NK-92 (cell line): ENCODE results near the gene GSE1.

ENCODE experiments used
- DNase-seq: peaks from one replicate; lab custom pipeline; 2025; ENCODE audit not compliant: unreplicated experiment; lab: John Stamatoyannopoulos, UW

The GSE1 gene

DNA sequence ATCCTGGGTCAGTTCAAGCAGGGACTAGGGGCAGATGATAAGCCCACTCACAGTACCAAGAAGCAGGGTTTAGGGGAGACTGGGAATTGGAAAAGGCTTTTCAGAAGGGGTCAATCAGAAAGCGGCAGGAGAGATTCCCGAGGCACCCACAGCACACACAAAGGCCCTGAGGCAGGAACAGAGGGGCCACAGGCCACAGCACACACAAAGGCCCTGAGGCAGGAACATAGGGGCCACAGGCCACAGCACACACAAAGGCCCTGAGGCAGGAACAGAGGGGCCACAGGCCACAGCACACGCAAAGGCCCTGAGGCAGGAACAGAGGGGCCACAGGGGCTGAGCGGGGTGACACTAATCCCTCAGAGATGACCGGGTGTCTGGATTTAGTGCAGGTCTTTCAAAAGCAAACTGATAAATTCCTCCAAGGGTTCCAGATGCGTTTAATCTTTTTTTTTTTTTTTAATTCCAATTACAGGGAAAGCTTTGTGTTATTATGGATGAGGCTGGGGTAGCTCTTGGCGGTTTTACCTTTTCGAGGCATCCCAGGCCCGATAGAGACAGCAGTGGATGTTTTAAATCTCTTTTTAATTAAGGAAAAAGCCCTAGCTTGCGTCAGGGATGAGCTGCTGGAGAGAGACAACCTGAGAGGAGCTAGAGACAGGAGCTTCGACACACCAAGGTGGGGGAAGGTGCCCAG is 106.6 kb downstream of the GSE1 start:
- DNase-seq: no peak

DNA sequence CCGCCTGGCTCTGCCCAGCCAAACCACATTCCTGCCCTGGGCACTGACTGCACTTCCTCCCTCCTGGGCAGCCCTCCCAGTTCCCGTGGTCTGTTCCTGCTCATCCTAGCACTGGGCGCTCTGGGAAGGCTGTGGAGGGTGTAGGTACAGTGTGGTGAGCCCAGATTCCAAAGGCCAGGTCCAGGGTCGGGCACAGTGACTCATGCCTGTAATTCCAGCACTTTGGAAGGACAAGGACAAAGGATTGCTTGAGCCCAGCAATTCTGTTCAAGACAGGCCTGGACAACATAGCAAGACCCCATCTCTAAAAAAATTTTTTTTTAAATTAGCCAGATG is 107.1 kb downstream of the GSE1 start:
- DNase-seq: no peak

DNA sequence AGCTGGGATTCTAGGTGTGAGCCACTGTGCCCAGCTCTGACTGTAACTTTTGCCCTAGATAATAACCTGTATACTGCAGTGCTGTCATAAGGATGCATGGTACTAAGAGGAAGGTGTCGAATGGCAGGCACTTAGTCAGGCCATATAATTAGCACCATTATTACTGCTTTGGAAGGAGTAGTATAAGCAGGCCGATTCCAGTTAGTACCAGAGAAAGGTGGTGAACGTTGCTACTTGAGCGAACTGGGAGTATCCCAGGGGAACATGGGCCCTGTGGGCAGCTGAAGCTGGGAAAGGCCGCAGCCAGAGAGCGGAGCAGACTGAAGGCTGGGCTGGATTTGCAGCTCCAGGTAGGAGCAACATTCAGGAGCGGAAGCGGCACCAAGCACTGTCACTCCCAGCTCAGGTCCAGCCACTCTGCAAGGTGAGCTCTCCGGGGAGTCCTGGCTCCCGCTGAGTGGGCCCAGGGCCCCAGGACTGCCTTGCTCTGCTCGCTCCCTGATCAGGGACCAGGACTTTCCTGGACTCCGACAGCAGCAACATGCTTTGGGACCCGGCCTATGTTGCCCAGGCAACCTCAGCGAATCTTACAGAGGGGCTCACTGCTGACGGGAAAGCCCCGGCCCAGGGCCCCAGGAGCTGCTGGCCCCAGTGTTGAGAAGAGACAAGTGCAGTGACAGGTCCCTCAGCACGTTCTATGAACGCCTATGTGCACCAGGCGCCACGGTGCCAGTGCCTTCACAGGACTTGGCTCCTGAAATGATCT is 109.2 kb downstream of the GSE1 start:
- DNase-seq: no peak

DNA sequence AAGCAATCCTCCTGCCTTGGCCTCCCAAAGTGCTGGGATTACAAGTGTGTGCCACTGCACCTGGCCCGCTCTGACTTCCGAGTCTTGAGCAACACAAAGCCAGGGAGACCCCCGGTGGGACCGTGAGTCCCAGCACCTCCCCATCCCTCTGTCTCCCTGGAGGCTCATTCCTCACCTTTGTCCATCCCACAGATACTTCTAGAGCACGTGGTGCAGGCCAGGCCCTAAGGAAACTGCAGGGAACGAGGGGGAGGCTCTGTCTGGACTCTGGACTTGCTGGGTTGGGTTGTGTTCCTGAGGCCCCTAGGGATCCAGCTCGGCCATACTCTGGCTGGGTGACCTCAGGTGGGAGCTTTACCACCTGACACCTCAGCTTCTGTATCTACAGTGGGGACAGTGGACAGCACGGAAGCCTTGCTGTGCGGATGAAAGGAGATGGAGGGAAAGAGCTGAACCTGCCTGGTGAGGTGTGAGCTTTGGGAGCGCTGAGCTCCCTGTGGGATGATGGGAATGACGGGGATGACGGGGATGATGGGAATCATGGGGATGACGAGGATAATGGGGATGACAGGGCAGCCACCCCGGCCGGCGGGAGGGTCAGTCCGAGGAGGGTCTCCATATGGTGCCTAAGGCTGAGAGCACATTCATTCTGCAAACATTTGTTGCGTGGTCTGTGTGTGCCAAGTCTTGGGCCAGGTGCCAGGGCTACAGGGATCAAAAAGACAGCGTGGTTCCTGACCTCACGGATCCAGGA is 111.2 kb downstream of the GSE1 start:
- no peak for DNase-seq

DNA sequence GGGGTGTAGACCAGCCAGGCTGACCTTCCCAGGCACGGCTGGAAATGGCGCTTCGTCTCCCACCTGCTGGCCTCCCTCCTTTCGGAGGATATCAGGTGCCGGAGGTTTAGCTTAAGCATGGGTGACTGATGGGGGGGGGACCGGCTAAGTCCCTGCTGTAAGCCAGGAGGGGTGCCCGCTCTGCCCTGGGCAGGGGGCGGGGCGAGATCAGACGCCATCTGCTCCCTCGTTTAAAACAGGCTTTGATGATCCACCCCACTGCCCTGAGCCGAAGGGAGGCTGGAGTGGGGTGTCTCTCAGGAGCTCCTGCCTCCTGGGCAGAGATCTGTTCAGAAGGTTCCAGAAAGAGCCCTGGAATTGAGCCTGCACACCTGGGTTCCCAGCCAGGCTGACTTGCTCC is 111.8 kb downstream of the GSE1 start:
- no peak for DNase-seq
